ENCODE measurements around the gene SIGLEC10. TPM values are rescaled to one million over a fixed set of nuclear protein-coding genes. Genes with fewer than 3 reads are reported as not detected.
A peak's percentile ranks its signal among the peaks of the same experiment; 100 is the strongest.

Gene SIGLEC10
- total RNA-seq, 1 donor from 2014 or later = 17.4 TPM

DNA sequence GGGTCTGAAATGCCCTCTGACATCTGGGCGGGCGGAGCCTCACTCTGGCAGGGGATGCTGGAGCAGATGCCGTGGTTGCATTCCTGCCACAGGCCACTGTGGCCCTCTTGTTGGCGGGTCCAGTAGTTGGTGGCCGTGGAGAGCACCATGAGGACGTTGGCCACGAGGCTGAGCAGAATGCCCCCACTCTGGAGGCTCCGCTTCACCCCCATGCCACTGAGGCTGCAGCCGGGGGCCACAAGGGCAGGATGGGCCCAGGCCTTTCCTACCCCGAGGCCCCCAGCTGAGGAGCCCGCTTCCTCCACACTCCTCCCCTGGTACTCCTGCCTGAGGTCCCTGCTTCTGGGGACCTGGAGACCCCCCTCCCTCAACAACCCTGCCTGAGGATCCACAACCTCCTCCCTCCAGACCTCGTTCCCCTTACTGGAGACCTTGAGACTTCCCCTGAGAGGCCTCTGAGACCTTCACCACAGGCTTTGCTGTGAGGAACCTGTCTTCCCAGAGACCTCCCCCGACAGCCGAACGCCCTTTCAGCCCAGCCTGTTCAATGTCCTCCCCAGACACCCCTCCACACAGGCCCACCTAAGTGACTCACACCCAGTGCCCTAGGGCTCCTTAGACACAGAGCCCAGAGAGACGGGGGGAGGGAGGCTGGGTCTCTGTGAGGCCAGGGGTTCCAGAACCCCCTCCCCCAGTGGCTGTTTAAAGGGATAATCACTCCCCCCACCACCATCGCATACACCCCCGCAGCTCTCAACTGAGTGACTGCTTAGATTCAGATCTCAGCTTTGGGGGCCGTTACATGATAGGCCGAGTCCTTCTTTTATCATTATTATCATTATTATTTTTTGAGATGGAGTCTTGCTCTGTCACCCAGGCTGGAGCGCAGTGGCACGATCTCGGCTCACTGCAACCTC is 48.8 kb downstream of the SIGLEC10 start, which contains the start of gene CLDND2:
Gene CLDND2, minus strand, starts transcription at position 638 of the 917 bp plus-strand sequence. Its CDS starts 426 bp downstream, at position 212.
- no peaks in the 10 kb centered on the region for H3K36me3 ChIP-seq
- peak within 1 kb of the TSS; percentile 95 for H3K27ac ChIP-seq
- intact Hi-C loops (cut with DNase I) = no loop called here
- H3K27me3 ChIP-seq (ENCODE audit: low read depth) = no peaks in the 10 kb centered on the region
- peak within 1 kb of the TSS; percentile 86 for H3K4me3 ChIP-seq
- H3K4me1 ChIP-seq = peaks cover 29% of the 10 kb centered on the region
- no peak for DNase-seq
- no peak for ATAC-seq
- TF ChIP-seq, protein P1, sequence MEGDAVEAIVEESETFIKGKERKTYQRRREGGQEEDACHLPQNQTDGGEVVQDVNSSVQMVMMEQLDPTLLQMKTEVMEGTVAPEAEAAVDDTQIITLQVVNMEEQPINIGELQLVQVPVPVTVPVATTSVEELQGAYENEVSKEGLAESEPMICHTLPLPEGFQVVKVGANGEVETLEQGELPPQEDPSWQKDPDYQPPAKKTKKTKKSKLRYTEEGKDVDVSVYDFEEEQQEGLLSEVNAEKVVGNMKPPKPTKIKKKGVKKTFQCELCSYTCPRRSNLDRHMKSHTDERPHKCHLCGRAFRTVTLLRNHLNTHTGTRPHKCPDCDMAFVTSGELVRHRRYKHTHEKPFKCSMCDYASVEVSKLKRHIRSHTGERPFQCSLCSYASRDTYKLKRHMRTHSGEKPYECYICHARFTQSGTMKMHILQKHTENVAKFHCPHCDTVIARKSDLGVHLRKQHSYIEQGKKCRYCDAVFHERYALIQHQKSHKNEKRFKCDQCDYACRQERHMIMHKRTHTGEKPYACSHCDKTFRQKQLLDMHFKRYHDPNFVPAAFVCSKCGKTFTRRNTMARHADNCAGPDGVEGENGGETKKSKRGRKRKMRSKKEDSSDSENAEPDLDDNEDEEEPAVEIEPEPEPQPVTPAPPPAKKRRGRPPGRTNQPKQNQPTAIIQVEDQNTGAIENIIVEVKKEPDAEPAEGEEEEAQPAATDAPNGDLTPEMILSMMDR (IDR thresholded peaks at IDR 0.05) = no peak
- H3K9me3 ChIP-seq = no peaks in the 10 kb centered on the region

DNA sequence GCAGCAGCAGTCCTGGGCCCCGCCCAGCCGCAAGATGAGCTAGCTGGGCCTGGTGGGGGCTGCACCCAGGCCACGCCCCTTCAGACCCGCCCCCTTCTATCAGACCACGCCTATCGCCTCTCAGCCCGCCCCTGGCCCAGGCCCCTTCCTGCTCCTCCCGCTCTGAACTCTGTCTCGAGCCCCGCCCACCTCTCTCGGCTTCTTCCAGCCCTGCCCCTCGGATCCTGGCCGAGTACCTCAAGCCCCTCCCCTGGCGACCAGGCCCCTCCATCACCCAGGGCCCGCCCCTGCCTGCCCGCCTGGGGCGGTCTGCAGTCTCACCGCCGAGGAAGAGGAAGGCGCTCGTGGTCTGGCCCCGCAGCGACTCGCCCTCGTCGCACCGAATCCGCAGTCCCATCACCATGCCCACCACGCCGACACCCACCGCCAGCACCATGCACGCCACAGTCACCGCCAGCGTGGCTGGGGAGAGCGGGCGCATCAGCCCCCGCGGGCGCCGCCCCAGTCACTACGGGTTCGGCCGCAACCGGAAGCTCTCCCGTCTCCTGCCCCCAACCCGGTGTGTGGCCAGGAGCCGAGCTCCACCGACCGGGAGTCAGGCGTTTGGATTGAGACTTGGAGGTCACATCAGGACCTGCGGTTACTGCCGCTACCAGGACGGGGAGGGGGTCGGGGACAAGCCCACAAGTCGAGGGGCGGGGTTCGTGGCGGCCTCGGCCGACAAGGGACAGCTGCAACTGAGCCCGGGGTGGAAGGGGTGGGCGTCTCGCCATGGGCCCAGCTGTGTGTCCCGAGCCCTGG is 49.7 kb downstream of the SIGLEC10 start:
- H3K9me3 ChIP-seq = no peaks in the 10 kb centered on the region
- ATAC-seq (peak; percentile 92 to 96), DNase-seq (peak; percentile 99)
- TF ChIP-seq, protein P1 (IDR thresholded peaks at IDR 0.05) = no peak
- peaks cover 35% of the 10 kb centered on the region for H3K4me1 ChIP-seq
- intact Hi-C loops (cut with DNase I) = no loop called here
- no peaks in the 10 kb centered on the region for H3K27me3 ChIP-seq (ENCODE audit: low read depth)
- H3K36me3 ChIP-seq = no peaks in the 10 kb centered on the region
- H3K4me3 ChIP-seq = peak overlapping the region; percentile 86
- H3K27ac ChIP-seq = peak overlapping the region; percentile 95

DNA sequence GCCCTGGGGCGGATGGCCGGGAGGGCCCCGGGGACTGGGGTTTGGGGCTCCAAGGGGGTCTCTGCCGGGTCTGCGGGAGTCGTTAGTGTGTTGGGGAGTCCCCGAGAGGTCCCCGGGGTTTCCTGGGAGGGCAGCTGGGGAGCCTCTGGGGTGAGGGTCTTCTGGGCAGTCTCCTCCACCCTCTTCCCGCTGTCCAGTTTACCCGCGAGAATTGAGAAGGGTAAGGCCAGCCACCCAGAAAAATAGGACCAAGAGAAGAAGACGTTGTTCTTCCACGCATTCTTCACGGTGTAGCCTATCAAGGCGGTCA is 50.2 kb downstream of the SIGLEC10 start:
- H3K4me3 ChIP-seq = peak overlapping the region; percentile 86
- H3K27ac ChIP-seq = peak overlapping the region; percentile 95
- no peaks in the 10 kb centered on the region for H3K27me3 ChIP-seq (ENCODE audit: low read depth)
- TF ChIP-seq, protein P1 (IDR thresholded peaks at IDR 0.05) = no peak
- peak; percentile 70 for DNase-seq
- peaks cover 41% of the 10 kb centered on the region for H3K4me1 ChIP-seq
- H3K9me3 ChIP-seq = no peaks in the 10 kb centered on the region
- ATAC-seq = no peak
- intact Hi-C loops (cut with DNase I) = no loop called here
- H3K36me3 ChIP-seq = no peaks in the 10 kb centered on the region

DNA sequence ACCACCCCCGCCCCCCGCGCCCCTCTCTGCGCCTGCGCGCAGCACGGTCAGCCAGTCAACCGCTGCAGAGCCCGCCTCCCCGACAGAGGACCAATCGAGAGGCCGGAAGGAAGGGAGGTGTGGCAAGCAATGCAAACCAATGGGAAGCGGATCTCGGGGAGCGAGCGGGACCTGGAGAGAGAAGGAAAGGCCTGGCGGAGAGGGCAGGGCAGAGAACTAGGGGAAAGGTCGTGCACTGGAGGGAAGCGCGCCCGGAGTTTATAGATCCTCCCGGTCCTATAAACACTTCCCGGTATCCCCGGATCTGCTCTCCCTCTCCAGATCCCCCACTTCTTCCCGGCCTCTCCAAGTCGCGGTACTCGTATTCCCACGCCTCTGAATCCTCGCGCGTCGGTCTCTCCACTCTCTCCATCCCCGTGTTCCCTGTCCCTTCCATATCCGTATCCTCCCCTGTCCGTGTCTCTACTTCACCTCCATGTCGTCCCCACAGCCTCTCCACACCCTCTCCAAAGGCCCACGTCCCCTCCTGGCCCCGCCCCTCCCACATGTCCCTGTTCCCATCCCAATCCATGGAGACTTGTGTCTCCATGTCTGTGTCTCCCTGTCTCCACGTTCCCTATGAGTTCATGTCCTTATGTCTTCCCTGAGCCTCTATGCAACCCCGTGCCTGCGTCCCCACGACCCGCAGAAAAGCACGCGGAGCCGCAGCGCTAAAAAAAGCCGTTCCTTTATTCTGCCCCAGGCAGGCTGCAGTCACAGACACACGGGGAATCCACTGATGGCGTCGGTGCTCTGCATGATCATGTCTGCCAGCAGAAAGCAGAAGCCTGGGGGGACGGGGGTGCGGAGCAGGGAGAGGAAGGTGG is 50.8 kb downstream of the SIGLEC10 start:
- intact Hi-C loops (cut with DNase I) = no loop called here
- TF ChIP-seq, protein P1 (IDR thresholded peaks at IDR 0.05) = no peak
- Histone ChIP-seq H3K27ac (peak overlapping the region; percentile 95), H3K4me1 (peaks cover 41% of the 10 kb centered on the region), H3K9me3 (no peaks in the 10 kb centered on the region), H3K4me3 (peak overlapping the region; percentile 86), H3K27me3 (ENCODE audit: low read depth) (no peaks in the 10 kb centered on the region), H3K36me3 (no peaks in the 10 kb centered on the region)
- DNase-seq (peak; percentile 99), ATAC-seq (peak; percentile 87 to 89)

DNA sequence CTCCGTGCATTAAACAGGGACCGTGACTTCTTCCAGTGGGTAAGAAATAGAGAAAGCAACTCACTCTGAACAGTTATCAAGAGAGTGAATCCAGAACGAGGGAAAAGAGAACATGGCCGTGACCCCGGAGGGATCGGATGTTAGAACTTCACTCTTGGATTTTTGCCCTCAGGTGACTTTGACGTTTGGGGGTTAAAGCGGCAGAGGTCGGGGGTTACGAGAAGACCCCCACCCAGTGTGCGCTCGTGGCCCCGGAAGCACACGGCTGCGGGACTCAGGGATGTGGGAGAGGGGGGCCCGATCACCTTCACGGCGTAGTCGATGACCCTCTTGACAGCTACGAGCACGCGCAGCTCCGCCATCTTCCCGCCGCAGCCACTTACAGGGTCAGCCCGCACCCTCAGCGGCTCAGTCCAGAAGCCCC is 51.5 kb downstream of the SIGLEC10 start, which contains the start of gene ETFB:
Gene ETFB, minus strand, starts transcription at position 424 of the 424 bp plus-strand sequence. Its CDS starts 62 bp downstream, at position 362.
- intact Hi-C loops (cut with DNase I) = no loop called here
- Histone ChIP-seq H3K36me3 (no peaks in the 10 kb centered on the region), H3K27me3 (ENCODE audit: low read depth) (no peaks in the 10 kb centered on the region), H3K9me3 (no peaks in the 10 kb centered on the region), H3K4me1 (peaks cover 41% of the 10 kb centered on the region), H3K27ac (peak within 1 kb of the TSS; percentile 95), H3K4me3 (peak within 1 kb of the TSS; percentile 86)
- TF ChIP-seq, protein P1 (IDR thresholded peaks at IDR 0.05) = no peak
- DNase-seq = no peak
- ATAC-seq = no peak
